T-cell (primary cell): ENCODE measurements around the gene KDM6A. TPM values are rescaled to one million over a fixed set of nuclear protein-coding genes. Genes with fewer than 3 reads are reported as not detected.

Experiments
- ATAC-seq, 4 experiments: fragments of 200-7000 bp in 3 of 4; fragments of 150-1000 bp in 1 of 4; cut with Tn5 transposase; replicated peaks in 1 of 4; 1 replicate in 3 of 4; 2 replicates in 1 of 4; pipeline ENCODE4 v1.10.0; 2021; ENCODE audit warnings: moderate library complexity in 3 of 4, mild to moderate bottlenecking in 2 of 4, moderate number of reproducible peaks in 1 of 4
- CTCF ChIA-PET, 2 donors: fragments of 300-600 bp; sonication (Branson Sonifier 250); formaldehyde crosslinking; loops; one replicate each; lab custom pipeline; 2022; ENCODE audit warnings: antibody characterized with exemption in 2 of 2; lab: Charles Lee
- POLR2A ChIA-PET, 2 donors: fragments of 300-600 bp; sonication (Branson Sonifier 250); formaldehyde crosslinking; loops; one replicate each; lab custom pipeline; 2022; ENCODE audit warnings: antibody characterized with exemption in 2 of 2; lab: Charles Lee
- DNase-seq, 35 experiments: peaks; one replicate each; pipeline versions ENCODE4 v3.0.0 to v3.0.0-alpha.2; 2013 to 2023
- H3K27ac ChIP-seq: one replicate; pipeline ENCODE4 v1.5.1; 2013; ENCODE audit warnings: low read length
- H3K27me3 ChIP-seq, 2 experiments: replicated peaks in 1 of 2; 1 replicate in 1 of 2; 2 replicates in 1 of 2; pipeline versions ENCODE4 v1.6.1 to v1.7.0; 2013; ENCODE audit warnings: low read length in 1 of 2, mixed read lengths in 1 of 2; ENCODE audit not compliant: control insufficient read depth in 2 of 2, insufficient read depth in 2 of 2; ENCODE audit errors: extremely low read depth in 1 of 2
- H3K36me3 ChIP-seq, 2 donors: 1 replicate in 1 of 2; 2 replicates in 1 of 2; pipeline versions ENCODE4 v1.6.1 to v1.7.0; 2013; ENCODE audit warnings: low read length in 1 of 2; ENCODE audit not compliant: control insufficient read depth in 2 of 2, insufficient read depth in 1 of 2; ENCODE audit errors: extremely low read depth in 1 of 2
- H3K4me1 ChIP-seq, 2 experiments: 1 replicate in 1 of 2; 2 replicates in 1 of 2; pipeline versions ENCODE4 v1.6.1 to v1.7.0; 2013; ENCODE audit warnings: low read length in 2 of 2, mixed read lengths in 1 of 2; ENCODE audit not compliant: insufficient read depth in 2 of 2, control insufficient read depth in 1 of 2; ENCODE audit errors: extremely low read depth in 1 of 2
- H3K4me3 ChIP-seq, 2 donors: 1 replicate in 1 of 2; 2 replicates in 1 of 2; pipeline versions ENCODE4 v1.5.1 to v1.7.0; 2013; ENCODE audit warnings: mild to moderate bottlenecking in 2 of 2, low read length in 1 of 2, moderate library complexity in 1 of 2; ENCODE audit not compliant: control insufficient read depth in 1 of 2; ENCODE audit errors: extremely low read depth in 1 of 2
- H3K9me3 ChIP-seq: 2 replicates; pipeline ENCODE4 v1.7.0; 2013
- H3K27ac Mint-ChIP-seq, 2 donors: one replicate each; pipeline ENCODE4 v1.8.0; 2020 to 2021; ENCODE audit warnings: mild to moderate bottlenecking in 2 of 2, mixed read lengths in 2 of 2
- H3K27me3 Mint-ChIP-seq, 2 donors: one replicate each; pipeline ENCODE4 v1.8.0; 2021 to 2022; ENCODE audit warnings: mixed read lengths in 2 of 2
- H3K36me3 Mint-ChIP-seq: one replicate; pipeline ENCODE4 v1.8.0; 2021; ENCODE audit warnings: mixed read lengths
- H3K4me1 Mint-ChIP-seq, 3 donors: one replicate each; pipeline ENCODE4 v1.8.0; 2020 to 2022; ENCODE audit warnings: mixed read lengths in 3 of 3, mild to moderate bottlenecking in 1 of 3
- H3K4me3 Mint-ChIP-seq, 3 donors: one replicate each; pipeline ENCODE4 v1.8.0; 2020 to 2022; ENCODE audit warnings: mild to moderate bottlenecking in 3 of 3, mixed read lengths in 3 of 3, moderate library complexity in 3 of 3
- H3K9me3 Mint-ChIP-seq, 3 donors: one replicate each; pipeline ENCODE4 v1.8.0; 2020 to 2022; ENCODE audit warnings: mixed read lengths in 3 of 3
- WGBS: methylation state at CpG from one replicate; pipeline ENCODE4 v1.1.5; 2013; ENCODE audit warnings: missing lambda C conversion rate; ENCODE audit not compliant: insufficient coverage; 5-methylcytosine and 5-hydroxymethylcytosine counted together
- total RNA-seq, 35 experiments: library from RNA in 6 of 35; stranded (reverse) in 6 of 35; fragments of 120-200 nt in 1 of 35; gene quantifications; one replicate each; pipeline versions ENCODE4 v1.2.1 to v1.2.4 and lab custom pipeline; 2013 to 2026

The KDM6A gene
- total RNA-seq, 5 donors from 2014 or later (not counting 1 experiment from before 2014, with no cell fraction given): 37.1 to 97.3 (median 55.7) TPM

- peak overlapping the region in 1 of 3 donors; percentile 23 for H3K4me3 Mint-ChIP-seq
- no peaks in the 10 kb centered on the region for H3K36me3 Mint-ChIP-seq
- ChIA-PET CTCF (interaction anchor here in 1 of 2 donors (0.7 kb wide), 1 partner anchor 12 kb away, joined by 3 read pairs; no protein-coding TSS in a partner anchor), POLR2A (no interaction called here)
- peaks cover 67 to 85% (median 80%) of the 10 kb centered on the region in 3 donors for H3K4me1 Mint-ChIP-seq
- Histone ChIP-seq H3K36me3 (no peaks in the 10 kb centered on the region), H3K4me3 (no peak overlapping the region), H3K27me3 (no peaks in the 10 kb centered on the region), H3K27ac (no peak overlapping the region), H3K9me3 (no peaks in the 10 kb centered on the region), H3K4me1 (peaks cover 0 to 2% of the 10 kb centered on the region in 2 experiments)
- no peaks in the 10 kb centered on the region for H3K9me3 Mint-ChIP-seq
- ATAC-seq (no peak), DNase-seq (no peak)
- 90% methylated on average over 2 of the region's 2 CpGs for WGBS
- no peak overlapping the region for H3K27ac Mint-ChIP-seq
- no peaks in the 10 kb centered on the region for H3K27me3 Mint-ChIP-seq
Measured at GRCh38 chrX:44951572-44952067, 78.6 kb downstream of the KDM6A start.

DNA sequence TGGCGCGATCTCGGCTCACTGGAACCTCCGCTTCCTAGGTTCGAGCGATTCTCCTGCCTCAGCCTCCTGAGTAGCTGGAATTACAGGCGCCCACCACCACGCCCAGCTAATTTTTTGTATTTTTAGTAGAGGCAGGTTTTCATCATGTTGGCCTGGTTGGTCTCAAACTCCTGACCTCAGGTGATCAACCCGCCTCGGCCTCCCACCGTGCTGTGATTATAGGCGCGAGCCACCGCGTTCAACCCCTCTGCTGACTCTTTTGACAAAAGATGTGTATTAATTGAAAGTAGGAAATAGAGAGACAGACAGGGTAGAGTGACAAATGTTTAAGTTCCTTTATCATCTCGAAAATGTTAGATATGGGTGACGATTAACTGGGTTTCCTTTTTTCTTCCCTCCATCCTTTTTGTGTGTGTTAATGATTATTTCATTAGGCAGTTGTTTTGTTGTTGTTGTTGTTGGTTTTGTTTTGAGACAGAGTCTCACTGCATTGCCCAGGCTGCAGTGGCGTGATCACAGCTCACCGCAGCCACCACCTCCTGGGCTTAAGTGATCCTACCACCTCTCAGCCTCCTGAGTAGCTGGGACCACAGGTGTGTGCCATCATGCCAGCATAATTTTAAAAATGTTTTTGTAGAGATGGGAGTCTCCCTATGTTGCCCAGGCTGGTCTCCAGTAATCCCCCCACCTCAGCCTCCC, 79.5 kb downstream of the KDM6A start:
- Histone ChIP-seq H3K36me3 (no peaks in the 10 kb centered on the region), H3K4me1 (peaks cover 0 to 2% of the 10 kb centered on the region in 2 experiments), H3K9me3 (no peaks in the 10 kb centered on the region), H3K27me3 (no peaks in the 10 kb centered on the region), H3K27ac (no peak overlapping the region), H3K4me3 (no peak overlapping the region)
- H3K27ac Mint-ChIP-seq: no peak overlapping the region
- no peaks in the 10 kb centered on the region for H3K9me3 Mint-ChIP-seq
- ATAC-seq (no peak), DNase-seq (no peak)
- ChIA-PET CTCF (no interaction called here), POLR2A (no interaction called here)
- H3K27me3 Mint-ChIP-seq: no peaks in the 10 kb centered on the region
- 100% methylated on average over 1 of the region's 19 CpGs for WGBS
- peaks cover 69 to 84% (median 79%) of the 10 kb centered on the region in 3 donors for H3K4me1 Mint-ChIP-seq
- peak overlapping the region in 1 of 3 donors; percentile 8 for H3K4me3 Mint-ChIP-seq
- H3K36me3 Mint-ChIP-seq: no peaks in the 10 kb centered on the region

DNA sequence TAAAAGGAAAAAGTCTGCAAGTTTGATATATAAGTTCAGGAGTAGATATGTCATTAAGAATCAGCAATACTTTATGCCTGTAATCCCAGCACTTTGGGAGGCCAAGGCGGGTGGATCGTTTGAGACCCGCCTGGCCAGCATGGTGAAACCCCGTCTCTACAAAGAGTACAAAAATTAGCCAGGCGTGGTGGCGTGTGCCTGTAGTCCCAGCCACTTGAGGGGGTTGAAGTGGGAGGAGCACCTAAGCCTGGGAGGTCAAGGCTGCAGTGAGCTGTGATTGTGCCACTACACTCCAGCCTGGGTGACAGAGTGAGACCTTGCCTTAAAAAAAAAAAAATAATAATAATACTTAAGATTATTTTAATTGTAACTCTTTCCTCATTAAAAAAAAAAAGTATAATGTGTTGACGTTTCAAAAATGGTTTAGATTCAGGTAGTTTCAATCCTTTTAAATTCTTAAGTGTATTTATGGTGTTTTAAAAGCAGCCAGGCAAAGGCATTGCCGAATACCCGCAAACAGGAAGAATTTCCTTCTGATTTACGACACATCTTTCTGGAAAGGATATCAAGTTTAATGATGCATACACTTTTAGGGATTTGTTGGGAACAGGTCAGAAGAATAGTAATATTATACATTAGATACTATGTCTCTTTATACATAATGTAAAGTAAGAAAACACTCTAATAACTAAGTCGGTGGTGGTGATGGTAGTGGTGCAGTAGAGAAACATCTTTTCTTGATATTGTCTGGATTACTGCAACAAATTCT, 80.9 kb downstream of the KDM6A start:
- ChIA-PET POLR2A (no interaction called here), CTCF (no interaction called here)
- Histone ChIP-seq H3K4me3 (no peak overlapping the region), H3K9me3 (no peaks in the 10 kb centered on the region), H3K4me1 (peaks cover 0 to 2% of the 10 kb centered on the region in 2 experiments), H3K27me3 (no peaks in the 10 kb centered on the region), H3K27ac (no peak overlapping the region), H3K36me3 (no peaks in the 10 kb centered on the region)
- Mint-ChIP-seq H3K27me3 (no peaks in the 10 kb centered on the region), H3K27ac (peak overlapping the region; percentile 32 to 39), H3K4me3 (peak overlapping the region in 2 of 3 donors; percentile 0 to 38), H3K9me3 (no peaks in the 10 kb centered on the region), H3K4me1 (peaks cover 67 to 84% (median 69%) of the 10 kb centered on the region in 3 donors), H3K36me3 (no peaks in the 10 kb centered on the region)
- WGBS: no CpG with 5 or more reads among the region's 11 CpGs
- no peak for ATAC-seq
- no peak for DNase-seq

DNA sequence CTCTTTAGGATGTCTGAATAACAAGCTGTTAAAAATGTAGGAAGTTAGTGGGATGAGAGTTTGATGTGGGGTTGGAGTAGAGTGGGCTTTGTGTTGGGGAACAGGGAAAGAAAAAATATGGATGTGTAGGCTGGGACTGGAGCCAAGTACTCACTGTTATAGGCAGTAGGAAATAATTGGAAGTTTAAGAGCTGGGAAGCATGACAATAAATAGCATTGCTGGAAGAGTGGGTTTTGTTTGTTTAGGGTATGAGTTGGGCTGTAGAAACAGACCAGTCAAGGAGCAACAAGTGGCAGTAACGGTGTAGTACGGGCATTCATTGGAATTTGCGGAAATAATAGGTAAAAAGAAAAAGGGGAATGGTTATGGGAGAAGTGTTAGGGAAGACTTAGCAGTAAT, 81.6 kb downstream of the KDM6A start:
- H3K27ac Mint-ChIP-seq: peak overlapping the region; percentile 7 to 32
- ATAC-seq: no peak
- Histone ChIP-seq H3K27ac (no peak overlapping the region), H3K27me3 (no peaks in the 10 kb centered on the region), H3K36me3 (no peaks in the 10 kb centered on the region), H3K4me3 (no peak overlapping the region), H3K9me3 (no peaks in the 10 kb centered on the region), H3K4me1 (peaks cover 0 to 5% of the 10 kb centered on the region in 2 experiments)
- ChIA-PET POLR2A (no interaction called here), CTCF (no interaction called here)
- no peaks in the 10 kb centered on the region for H3K27me3 Mint-ChIP-seq
- peak overlapping the region in 2 of 3 donors; percentile 0 to 38 for H3K4me3 Mint-ChIP-seq
- peaks cover 69 to 82% (median 71%) of the 10 kb centered on the region in 3 donors for H3K4me1 Mint-ChIP-seq
- DNase-seq: no peak
- H3K9me3 Mint-ChIP-seq: no peaks in the 10 kb centered on the region
- whole genome bisulfite sequencing: 94% methylated on average over 3 of the region's 3 CpGs
- no peaks in the 10 kb centered on the region for H3K36me3 Mint-ChIP-seq

DNA sequence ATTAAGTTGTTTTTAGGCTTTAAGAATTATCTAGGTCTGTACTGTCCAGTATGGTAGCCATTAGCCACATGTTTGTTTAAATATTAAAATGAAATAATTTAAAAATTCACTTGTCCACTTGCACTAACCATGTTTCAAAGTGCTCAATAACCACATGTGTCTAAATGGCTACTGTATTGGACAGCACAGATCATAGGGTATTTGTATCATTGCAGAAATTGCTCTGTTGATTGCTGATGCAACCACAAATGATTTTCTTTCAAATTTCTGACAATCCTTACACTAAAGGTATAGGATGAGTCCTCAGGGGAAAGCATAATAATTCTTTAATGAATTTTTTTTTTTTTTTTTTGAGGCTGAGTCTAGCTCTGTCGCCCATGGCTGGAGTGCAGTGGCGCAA, 84.9 kb downstream of the KDM6A start:
- CTCF ChIA-PET: interaction anchor here in 1 of 2 donors (0.6 kb wide), 1 partner anchor 69 kb away, joined by 4 read pairs; no protein-coding TSS in a partner anchor
- ATAC-seq: no peak

GRCh38 chrX:44958480-44958879, 85.5 kb downstream of the KDM6A start:
- WGBS: no CpG with 5 or more reads among the region's 1 CpG

More for the DNA sequence above, 84.9 kb downstream of the KDM6A start:
- Histone ChIP-seq H3K4me3 (no peak overlapping the region), H3K27me3 (no peaks in the 10 kb centered on the region), H3K9me3 (no peaks in the 10 kb centered on the region), H3K36me3 (no peaks in the 10 kb centered on the region), H3K4me1 (peaks cover 0 to 15% of the 10 kb centered on the region in 2 experiments), H3K27ac (no peak overlapping the region)
- no peak overlapping the region for H3K27ac Mint-ChIP-seq
- POLR2A ChIA-PET: no interaction called here
- WGBS: no CpG with 5 or more reads among the region's 2 CpGs
- no peaks in the 10 kb centered on the region for H3K9me3 Mint-ChIP-seq
- H3K27me3 Mint-ChIP-seq: no peaks in the 10 kb centered on the region
- peaks cover 2% of the 10 kb centered on the region for H3K36me3 Mint-ChIP-seq
- DNase-seq: no peak
- no peak overlapping the region for H3K4me3 Mint-ChIP-seq
- H3K4me1 Mint-ChIP-seq: peaks cover 72 to 81% (median 75%) of the 10 kb centered on the region in 3 donors

More at GRCh38 chrX:44958480-44958879, 85.5 kb downstream of the KDM6A start:
- Histone ChIP-seq H3K27me3 (no peaks in the 10 kb centered on the region), H3K36me3 (no peaks in the 10 kb centered on the region), H3K4me1 (peaks cover 0 to 15% of the 10 kb centered on the region in 2 experiments), H3K27ac (no peak overlapping the region), H3K9me3 (no peaks in the 10 kb centered on the region), H3K4me3 (no peak overlapping the region)
- ChIA-PET POLR2A (no interaction called here), CTCF (no interaction called here)
- no peaks in the 10 kb centered on the region for H3K9me3 Mint-ChIP-seq
- H3K4me3 Mint-ChIP-seq: no peak overlapping the region
- H3K27me3 Mint-ChIP-seq: no peaks in the 10 kb centered on the region
- H3K27ac Mint-ChIP-seq: no peak overlapping the region
- peaks cover 9% of the 10 kb centered on the region for H3K36me3 Mint-ChIP-seq
- H3K4me1 Mint-ChIP-seq: peaks cover 73 to 82% (median 76%) of the 10 kb centered on the region in 3 donors
- ATAC-seq (no peak), DNase-seq (no peak)
